ENCODE results near the gene KIF26A.

The KIF26A gene

DNA sequence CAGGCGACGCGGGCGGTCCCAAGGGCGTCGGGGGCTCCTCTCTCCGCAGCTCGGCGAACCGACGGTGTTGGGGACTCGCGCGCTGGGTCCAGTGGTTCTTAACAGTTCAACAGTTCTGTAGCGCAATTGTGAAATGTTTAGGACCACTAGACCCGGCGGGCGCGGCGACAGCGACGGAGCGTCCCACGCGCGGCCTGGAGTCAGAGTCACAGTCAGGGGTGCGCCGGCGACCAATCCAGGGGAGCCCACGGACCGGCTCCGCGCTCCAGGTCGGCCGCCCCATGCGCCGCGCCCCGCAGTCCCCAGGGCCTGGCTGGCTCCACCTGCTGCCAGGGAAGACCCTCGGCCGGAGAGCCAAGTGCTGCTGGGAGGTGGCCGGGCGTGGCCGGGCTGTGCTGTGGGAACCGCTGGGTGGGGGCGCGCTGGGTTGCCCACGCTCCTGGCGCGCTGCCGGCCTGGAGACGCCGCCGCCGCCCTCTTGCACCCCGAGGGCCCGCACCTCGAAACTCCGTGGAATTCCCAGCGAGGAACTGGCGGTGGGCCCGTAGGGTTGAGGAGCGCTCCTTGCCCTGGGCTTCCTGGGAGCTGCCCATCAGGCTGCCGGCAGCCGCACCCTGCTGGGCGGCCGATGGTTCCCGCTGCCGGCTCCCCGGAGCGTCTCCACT is 20.9 kb upstream of the KIF26A start:
- ChIA-PET POLR2A (no interaction called here), CTCF (no interaction called here)
- TF ChIP-seq ZSCAN16 (tag by site-specific recombination; IDR thresholded peaks at IDR 0.05) (no peak), ZNF776 (tag by site-specific recombination; IDR thresholded peaks at IDR 0.05; ENCODE audit: borderline replicate concordance) (no peak), KLF7 (tag by site-specific recombination; IDR thresholded peaks at IDR 0.05; ENCODE audit: borderline replicate concordance) (no peak), IKZF3 (tag by site-specific recombination; IDR thresholded peaks at IDR 0.05) (no peak), SP7 (tag by site-specific recombination; IDR thresholded peaks at IDR 0.05) (no peak), ZNF664 (tag by site-specific recombination; IDR thresholded peaks at IDR 0.05) (no peak), ZXDB (tag by site-specific recombination; IDR thresholded peaks at IDR 0.05) (no peak), ZFP37 (tag by site-specific recombination; IDR thresholded peaks at IDR 0.05) (no peak), ZEB2 (tag by site-specific recombination; IDR thresholded peaks at IDR 0.05) (no peak), ZNF138 (tag by site-specific recombination; IDR thresholded peaks at IDR 0.05; ENCODE audit: borderline replicate concordance) (no peak), GLIS2 (tag by site-specific recombination; IDR thresholded peaks at IDR 0.05) (no peak), ZNF555 (tag by site-specific recombination; conservative IDR thresholded peaks at IDR 0.05) (no peak)
- TF ChIP-seq, protein P1, sequence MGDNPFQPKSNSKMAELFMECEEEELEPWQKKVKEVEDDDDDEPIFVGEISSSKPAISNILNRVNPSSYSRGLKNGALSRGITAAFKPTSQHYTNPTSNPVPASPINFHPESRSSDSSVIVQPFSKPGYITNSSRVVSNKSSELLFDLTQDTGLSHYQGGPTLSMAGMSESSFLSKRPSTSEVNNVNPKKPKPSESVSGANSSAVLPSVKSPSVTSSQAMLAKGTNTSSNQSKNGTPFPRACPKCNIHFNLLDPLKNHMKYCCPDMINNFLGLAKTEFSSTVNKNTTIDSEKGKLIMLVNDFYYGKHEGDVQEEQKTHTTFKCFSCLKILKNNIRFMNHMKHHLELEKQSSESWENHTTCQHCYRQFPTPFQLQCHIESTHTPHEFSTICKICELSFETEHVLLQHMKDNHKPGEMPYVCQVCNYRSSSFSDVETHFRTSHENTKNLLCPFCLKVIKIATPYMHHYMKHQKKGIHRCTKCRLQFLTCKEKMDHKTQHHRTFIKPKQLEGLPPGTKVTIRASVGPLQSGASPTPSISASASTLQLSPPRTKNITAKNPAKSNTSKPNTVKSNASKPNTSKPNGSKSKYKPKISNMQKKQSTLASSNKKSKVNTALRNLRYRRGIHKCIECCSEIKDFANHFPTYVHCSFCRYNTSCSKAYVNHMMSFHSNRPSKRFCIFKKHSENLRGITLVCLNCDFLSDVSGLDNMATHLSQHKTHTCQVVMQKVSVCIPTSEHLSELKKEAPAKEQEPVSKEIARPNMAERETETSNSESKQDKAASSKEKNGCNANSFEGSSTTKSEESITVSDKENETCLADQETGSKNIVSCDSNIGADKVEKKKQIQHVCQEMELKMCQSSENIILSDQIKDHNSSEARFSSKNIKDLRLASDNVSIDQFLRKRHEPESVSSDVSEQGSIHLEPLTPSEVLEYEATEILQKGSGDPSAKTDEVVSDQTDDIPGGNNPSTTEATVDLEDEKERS (tag by site-specific recombination; IDR thresholded peaks at IDR 0.05), result no peak
- H3K9me3 ChIP-seq (ENCODE audit: control insufficient read depth, insufficient read depth, low read depth, low read length), result no peaks in the 10 kb centered on the region
- H3K4me3 ChIP-seq (ENCODE audit: low read depth, low read length), result no peak overlapping the region
- no peak overlapping the region for H3K27ac ChIP-seq (ENCODE audit: extremely low read depth, low read depth, low read length)
- H3K36me3 ChIP-seq (ENCODE audit: control insufficient read depth in 2 of 2, insufficient read depth in 1 of 2, low read length in 2 of 2), result no peaks in the 10 kb centered on the region
- no peaks in the 10 kb centered on the region; the same call in 1 of the 2 replicates for H3K4me1 ChIP-seq (ENCODE audit: control insufficient read depth, insufficient read depth, low read length)

DNA sequence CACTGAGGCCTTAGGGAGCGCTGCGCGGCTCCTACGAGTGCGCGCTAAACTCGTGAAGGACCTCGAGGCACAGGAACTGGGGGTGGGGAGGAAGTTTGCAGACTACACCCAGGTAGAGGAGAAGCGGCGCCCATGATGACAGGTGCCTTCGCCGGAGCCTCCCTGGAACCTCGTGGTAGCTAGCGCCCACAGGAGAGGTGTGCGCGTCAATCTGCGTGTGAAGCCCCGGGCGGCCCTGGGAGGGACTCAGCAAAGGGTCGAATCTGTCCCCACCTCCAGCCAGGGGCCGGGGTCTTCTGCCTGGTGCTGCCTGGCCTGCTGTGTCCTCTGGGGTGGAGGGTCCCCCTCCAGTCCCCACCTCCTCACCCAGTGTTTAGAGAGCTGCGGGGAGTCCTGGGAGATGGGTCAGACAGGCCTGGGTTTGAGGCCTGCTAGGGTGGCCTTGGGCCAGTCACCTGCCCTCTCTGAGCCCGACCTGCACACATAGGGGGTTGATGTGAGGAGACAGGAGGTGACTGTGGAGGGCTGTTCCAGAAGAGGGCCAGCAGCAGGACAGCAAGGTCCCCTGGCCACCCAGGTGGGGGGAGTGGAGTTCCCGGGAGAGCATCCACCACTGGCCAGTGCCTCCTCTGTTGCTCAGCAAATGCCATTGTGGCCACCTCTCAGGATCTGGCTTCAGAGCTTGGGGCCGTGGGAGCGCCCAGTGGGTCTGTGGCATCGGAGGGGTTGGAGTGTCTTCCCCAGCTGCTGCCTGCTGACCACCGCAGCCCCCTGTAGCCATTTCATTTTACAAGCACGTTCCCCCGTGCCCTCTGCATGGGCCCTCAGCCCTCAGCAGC is 20.2 kb upstream of the KIF26A start:
- Histone ChIP-seq H3K4me1 (ENCODE audit: control insufficient read depth, insufficient read depth, low read length) (no peaks in the 10 kb centered on the region; the same call in 1 of the 2 replicates), H3K9me3 (ENCODE audit: control insufficient read depth, insufficient read depth, low read depth, low read length) (no peaks in the 10 kb centered on the region), H3K36me3 (ENCODE audit: control insufficient read depth in 2 of 2, insufficient read depth in 1 of 2, low read length in 2 of 2) (no peaks in the 10 kb centered on the region), H3K27ac (ENCODE audit: extremely low read depth, low read depth, low read length) (no peak overlapping the region), H3K4me3 (ENCODE audit: low read depth, low read length) (no peak overlapping the region)
- POLR2A ChIA-PET, result no interaction called here
- CTCF ChIA-PET, result no interaction called here
- TF ChIP-seq, protein P2, sequence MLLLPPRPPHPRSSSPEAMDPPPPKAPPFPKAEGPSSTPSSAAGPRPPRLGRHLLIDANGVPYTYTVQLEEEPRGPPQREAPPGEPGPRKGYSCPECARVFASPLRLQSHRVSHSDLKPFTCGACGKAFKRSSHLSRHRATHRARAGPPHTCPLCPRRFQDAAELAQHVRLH (tag by site-specific recombination; IDR thresholded peaks at IDR 0.05), result no peak
- no peak for TF ChIP-seq ZNF76 (tag by site-specific recombination; IDR thresholded peaks at IDR 0.05; ENCODE audit: borderline replicate concordance, low read depth)
- TF ChIP-seq SALL2 (tag by site-specific recombination; IDR thresholded peaks at IDR 0.05; ENCODE audit: borderline replicate concordance), result no peak
- TF ChIP-seq, protein P3, sequence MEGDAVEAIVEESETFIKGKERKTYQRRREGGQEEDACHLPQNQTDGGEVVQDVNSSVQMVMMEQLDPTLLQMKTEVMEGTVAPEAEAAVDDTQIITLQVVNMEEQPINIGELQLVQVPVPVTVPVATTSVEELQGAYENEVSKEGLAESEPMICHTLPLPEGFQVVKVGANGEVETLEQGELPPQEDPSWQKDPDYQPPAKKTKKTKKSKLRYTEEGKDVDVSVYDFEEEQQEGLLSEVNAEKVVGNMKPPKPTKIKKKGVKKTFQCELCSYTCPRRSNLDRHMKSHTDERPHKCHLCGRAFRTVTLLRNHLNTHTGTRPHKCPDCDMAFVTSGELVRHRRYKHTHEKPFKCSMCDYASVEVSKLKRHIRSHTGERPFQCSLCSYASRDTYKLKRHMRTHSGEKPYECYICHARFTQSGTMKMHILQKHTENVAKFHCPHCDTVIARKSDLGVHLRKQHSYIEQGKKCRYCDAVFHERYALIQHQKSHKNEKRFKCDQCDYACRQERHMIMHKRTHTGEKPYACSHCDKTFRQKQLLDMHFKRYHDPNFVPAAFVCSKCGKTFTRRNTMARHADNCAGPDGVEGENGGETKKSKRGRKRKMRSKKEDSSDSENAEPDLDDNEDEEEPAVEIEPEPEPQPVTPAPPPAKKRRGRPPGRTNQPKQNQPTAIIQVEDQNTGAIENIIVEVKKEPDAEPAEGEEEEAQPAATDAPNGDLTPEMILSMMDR (tag by site-specific recombination; IDR thresholded peaks at IDR 0.05), result no peak
- no peak for TF ChIP-seq GLI2 (tag by site-specific recombination; IDR thresholded peaks at IDR 0.05; ENCODE audit: borderline replicate concordance, low read depth)
- TF ChIP-seq ZNF350 (tag by site-specific recombination; IDR thresholded peaks at IDR 0.05), result no peak
- no peak for TF ChIP-seq BCL11B (tag by site-specific recombination; IDR thresholded peaks at IDR 0.05; ENCODE audit: low read depth)
- TF ChIP-seq FEZF1 (tag by site-specific recombination; IDR thresholded peaks at IDR 0.05), result no peak
- TF ChIP-seq, protein P4, sequence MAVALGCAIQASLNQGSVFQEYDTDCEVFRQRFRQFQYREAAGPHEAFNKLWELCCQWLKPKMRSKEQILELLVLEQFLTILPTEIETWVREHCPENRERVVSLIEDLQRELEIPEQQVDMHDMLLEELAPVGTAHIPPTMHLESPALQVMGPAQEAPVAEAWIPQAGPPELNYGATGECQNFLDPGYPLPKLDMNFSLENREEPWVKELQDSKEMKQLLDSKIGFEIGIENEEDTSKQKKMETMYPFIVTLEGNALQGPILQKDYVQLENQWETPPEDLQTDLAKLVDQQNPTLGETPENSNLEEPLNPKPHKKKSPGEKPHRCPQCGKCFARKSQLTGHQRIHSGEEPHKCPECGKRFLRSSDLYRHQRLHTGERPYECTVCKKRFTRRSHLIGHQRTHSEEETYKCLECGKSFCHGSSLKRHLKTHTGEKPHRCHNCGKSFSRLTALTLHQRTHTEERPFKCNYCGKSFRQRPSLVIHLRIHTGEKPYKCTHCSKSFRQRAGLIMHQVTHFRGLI (tag by site-specific recombination; IDR thresholded peaks at IDR 0.05), result no peak

Data from HEK293 (cell line).